ENCODE results near the gene MED27.
"Not testable (repeated sequence)": the region's sequence is repeated elsewhere in the genome, so short reads cannot be mapped to it uniquely, and the experiment has no call there.

Gene MED27

DNA sequence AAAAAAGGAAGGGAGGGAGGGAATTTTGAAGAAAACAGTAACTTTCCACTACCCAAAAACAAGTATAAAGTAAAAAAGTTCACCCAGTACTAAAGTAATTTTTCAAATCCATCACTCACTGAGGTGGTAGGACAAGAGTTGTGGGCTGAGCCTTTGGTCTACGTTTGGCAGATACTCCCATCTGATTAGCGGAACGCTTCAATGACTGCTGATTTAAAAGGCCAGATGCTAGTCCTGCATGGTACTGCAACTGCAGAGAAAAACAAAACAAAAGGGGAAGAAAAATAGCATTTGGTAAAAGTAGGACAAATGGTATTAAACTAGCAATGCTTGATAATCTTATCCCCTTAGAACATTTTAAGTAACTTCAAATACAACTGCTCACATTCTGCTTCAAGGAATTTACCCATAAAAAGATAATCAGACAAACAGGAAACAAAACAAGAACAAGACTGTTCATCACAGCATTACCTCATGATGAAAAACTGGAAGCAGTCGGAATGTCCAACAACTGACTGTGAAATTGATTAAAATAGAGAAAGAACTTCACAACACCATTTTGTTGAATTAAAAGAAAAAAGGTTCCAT, 65.4 kb downstream of the MED27 start:
- no peak for DNase-seq

DNA sequence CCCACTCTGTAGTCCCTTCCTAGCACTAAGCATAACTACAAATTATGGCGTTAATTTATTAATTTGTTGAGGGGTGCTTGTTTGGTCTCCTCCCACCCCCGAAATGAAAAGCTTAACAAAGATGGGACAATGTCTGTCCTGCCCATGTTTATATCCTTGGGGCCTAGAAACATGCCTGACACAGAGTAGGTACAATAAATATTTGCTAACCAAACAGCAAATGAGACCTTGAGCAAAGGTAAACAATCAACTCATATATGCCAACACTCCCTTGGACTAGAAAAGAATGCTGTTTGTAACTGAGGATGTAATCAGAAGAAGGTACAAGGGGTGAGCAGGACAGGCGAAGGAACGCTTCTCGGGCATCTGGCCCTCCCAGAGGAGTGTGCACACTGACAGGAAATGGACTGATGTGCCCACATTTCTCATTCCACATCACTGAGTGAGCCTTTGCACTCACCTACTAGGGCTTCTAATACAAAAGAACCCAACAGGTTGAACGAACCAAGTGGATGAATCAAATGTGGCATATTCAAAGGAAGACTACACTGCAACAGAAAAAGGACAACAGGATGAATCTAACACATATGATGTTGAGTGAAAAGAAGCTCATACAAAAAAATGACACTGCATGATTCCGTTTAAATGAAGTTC, 66.8 kb downstream of the MED27 start:
- no peak for DNase-seq

DNA sequence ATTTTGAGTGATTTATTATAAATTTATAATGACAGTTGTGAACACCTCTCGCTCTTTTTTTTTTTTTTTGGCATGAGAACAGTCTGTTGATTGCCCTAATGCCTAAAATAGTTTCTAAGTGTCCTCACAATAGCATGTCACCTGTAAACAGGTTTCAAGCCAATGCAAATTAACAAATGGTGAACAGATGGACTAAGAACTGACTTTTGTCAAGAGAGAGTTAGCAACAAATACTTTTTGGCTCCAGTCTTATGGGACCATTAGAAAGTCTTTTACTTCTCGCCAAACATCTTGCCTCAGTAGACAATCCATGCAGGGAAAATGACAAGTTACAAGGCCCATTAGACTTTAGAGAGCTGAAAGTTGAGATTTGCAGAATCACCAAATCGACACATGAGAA, 67.8 kb downstream of the MED27 start:
- DNase-seq, result no peak

- no peak for DNase-seq
These were observed 68.4 kb downstream of the MED27 start for GRCh38 chr9:132011309-132011708.

- not testable (repeated sequence) for DNase-seq
These were observed 69.5 kb downstream of the MED27 start for GRCh38 chr9:132010201-132010600.

DNA sequence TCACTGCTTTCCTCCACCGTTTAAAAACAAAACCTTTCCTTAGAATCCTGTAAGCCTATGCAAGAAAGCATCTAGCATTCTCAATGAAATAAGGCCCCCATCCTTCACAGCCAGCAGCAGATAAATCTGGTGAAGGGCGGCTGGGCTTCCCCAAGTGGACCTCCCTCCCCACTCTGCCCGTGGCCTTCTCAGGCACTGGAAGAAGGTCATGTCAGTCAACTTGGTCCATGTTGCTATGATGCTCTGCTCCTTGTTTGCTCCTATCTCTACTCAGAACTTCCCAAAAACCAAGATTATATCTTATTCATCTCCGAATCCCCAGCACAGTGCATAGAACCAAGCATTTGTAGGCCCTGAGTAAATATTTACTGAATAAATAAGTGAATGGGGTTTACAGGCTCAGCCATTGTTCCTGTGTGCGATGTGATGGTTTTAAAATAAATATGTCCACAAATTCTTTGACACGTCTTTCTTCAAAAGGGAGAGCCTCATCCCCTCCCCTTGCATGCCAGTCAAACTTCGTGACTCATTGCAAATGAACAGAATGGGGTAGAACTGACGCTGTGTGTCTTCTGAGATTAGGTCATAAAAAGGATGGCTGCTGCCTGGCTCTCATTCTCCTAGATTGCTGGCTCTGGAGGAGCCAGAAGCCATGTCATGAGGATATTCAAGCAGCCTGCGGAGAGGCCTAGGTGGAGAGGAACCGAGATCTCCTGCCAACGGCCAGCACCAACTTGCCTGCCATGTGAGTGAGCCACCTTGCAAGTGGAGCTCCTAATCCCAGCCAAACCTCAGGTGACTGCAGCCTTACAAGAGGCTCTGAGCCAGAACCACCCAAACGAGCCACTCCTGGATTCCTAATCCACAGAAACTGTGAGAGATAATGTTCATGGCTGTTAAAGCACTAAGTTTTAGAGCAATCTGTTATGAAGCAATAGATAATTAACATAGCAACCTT, 70.5 kb downstream of the MED27 start:
- no peak for DNase-seq

DNA sequence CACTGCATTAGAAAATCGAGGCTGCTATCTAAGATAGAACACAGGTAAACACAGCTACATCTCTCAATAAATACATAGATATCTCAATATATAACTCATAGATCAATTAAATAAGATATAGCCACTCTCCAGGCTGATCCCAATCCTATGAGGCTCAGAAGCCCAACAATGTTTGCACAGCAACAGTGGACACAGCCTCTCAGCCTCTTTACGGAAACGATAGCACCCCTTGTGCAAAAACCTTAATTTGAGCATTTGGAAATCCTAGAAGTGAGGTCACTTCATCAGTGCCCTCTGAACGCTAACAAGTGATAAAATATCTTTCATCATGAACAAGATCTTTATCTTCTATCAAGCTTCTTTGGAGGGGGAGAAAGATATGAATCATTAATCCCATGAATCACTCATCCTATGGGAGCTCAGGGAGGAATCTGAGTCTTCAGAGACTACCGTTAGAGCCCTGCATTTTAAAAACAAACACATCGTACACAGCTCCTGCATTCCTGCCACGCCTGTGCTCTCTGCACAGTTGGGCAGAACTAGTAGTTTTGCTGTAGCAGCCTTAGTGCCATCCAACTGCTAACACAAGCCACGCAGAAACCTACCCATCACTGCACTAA, 71.4 kb downstream of the MED27 start:
- DNase-seq, result no peak

DNA sequence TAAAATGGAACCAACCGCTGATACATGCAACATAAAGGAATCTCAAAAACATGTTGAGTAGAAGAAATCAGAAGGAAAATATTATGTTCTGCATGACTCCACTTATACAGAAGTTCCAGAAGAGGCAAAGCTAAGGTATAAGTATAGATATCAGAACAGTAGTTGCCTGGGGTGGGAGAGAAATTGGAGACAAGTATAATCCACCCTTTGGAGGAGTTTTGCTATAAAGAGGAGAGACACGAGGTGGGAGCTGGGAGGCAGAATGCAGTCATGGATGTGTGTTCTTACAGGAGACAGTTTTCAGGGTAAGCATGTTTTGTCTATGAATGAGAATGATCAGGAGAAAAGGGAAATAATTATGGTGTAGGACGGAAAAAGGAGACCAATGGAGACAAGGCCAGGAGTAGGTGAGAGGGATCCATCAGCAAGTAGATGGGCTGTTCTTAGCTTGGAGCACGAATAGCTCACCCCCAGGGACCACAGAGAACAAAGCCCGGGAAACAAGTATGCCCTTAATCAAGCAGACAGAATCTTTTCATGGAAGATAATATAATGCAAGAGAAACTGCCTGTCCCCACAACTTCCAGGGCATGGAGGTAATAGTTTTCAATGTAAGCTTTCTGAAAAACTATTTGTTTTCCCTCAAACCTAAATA, 72.2 kb downstream of the MED27 start:
- no peak for DNase-seq

DNA sequence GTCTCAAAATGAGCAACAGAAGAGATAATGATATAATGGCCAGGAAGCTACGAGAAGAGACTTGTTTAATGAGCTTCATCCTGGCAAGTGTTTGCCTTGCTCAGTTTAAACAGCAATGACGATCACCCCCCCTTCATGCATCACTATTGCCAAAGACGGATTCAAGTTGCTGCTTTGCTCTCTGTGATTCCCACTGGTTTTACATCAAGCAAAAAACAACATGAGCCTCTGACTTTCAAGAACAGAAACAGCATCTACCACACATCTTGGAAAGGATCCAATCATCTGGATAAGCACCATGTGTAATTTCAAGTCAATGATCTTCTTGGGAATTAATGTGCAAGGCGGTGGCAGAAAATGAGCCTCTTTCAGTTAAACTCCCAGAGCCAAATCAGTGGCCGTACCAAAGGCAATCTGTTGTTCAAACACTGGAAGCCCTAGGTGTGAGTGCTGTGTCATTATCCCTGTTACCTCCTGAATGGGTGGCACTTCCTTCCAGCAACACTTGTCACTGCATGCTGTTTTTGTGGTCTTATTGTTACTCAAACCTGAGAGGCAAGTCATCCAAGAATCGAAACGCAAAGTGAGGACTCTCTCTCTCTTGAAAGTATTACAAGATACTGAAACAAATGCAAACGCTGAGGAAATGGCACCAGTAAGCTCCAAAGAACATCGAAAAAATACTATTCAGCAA, 72.8 kb downstream of the MED27 start:
- no peak for DNase-seq

DNA sequence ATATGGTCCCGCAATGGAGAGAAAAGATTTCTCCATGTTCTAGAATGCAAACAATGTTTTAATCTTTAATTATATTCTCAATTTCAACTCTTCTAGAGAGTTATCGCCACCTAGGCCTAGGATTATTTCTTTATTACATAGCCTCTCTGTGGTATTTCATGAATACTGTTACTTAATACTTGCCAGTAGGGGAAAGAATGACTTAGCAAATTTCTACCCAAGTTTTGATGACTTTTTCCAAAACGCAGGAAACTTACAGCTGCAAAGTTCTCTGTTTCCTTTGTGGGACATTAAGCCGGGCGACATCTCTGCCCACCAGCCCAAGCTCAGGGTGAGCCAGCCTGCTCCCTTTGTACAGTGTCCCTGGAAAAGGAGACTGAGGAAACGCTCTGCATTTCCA, 73.8 kb downstream of the MED27 start:
- DNase-seq, result no peak

DNA sequence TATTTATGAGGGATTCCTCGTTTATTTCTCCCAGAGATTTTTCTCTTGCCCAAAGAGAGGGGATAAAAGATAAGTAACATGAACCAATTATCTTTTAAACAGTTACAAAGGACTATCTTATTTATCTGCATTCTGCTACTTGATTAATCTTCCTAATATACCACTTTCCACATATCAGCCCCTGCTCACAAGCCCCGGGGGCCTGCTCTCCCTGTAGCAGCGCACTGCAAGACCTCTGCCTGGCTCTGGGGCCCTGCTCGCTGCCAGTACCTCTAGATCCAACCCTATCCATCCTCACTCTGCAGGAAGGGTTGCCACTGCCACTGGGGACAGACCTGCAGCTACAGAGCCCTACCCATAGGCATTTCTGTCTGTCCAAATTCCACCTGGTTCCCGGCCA, 75.3 kb downstream of the MED27 start:
- DNase-seq, result no peak

- DNase-seq, result no peak
These were observed 75.8 kb downstream of the MED27 start for GRCh38 chr9:132003896-132004295.

- DNase-seq, result no peak
These were observed 76.4 kb downstream of the MED27 start for GRCh38 chr9:132003319-132003704.

- no peak for DNase-seq
These were observed 76.9 kb downstream of the MED27 start for GRCh38 chr9:132002643-132003318.

DNA sequence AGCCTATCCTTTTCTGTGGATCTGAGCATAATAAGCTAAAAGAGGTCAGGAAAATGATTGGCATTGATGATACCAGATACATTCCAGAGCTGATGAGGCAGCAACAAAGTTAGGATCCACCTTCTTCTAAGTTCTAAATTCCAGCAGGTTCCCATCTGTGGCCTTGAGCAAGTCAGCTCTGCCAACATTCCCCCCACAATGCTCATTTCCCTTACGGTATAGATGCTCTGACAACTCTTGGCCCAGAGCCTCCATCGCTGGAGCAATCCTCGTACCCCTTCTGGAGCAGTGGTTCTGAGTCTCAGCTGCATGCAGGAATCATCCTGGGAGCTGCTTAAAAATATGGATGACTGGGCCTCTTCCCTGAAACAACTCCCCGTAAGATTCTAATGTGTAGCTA, 78.1 kb downstream of the MED27 start:
- no peak for DNase-seq

- DNase-seq, result no peak
These were observed 79.0 kb downstream of the MED27 start for GRCh38 chr9:132000659-132001058.

GRCh38 chr9:131999692-132000551, 79.7 kb downstream of the MED27 start:
- no peak for DNase-seq

GRCh38 chr9:131997779-131998178, 81.9 kb downstream of the MED27 start:
- no peak for DNase-seq

- DNase-seq, result no peak
These were observed 82.6 kb downstream of the MED27 start for GRCh38 chr9:131997076-131997475.

DNA sequence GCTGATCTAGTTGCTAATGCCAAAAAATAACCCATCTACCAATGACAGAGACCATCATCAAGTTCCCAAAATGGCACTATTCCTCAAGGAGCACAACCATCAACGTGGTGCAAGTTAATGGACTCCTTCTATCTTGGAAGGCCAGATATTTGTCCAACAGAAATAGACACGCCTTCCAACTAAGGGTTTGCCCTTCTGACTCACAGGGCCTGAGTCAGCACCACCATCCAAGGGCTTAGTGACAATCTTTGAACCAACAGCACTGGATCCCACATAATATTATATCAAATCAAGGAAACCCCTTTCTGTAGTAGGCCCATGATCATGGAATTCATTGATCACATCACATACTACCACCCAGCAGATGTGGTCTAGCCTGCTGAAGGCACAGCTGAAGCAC, 84.3 kb downstream of the MED27 start:
- DNase-seq, result no peak

Data from Kasumi-1 (cell line).